Trophoblast cell (in vitro differentiated cells and primary cell): ENCODE measurements around the gene RPL32.

Experiments
- DNase-seq, 2 donors: peaks; one replicate each; pipeline ENCODE4 v3.0.0-alpha.2; 2016
- H2AFZ ChIP-seq: 2 replicates; pipeline ENCODE4 v1.6.1; 2013; ENCODE audit warnings: low read length, moderate library complexity, mild to moderate bottlenecking; ENCODE audit not compliant: insufficient read depth, poor library complexity
- H2AK5ac ChIP-seq: 2 replicates; pipeline ENCODE4 v1.6.1; 2013; ENCODE audit warnings: mild to moderate bottlenecking, low read length
- H2BK120ac ChIP-seq: 2 replicates; pipeline ENCODE4 v1.6.1; 2013; ENCODE audit warnings: low read length, mild to moderate bottlenecking, moderate library complexity; ENCODE audit not compliant: insufficient read depth, poor library complexity
- H2BK12ac ChIP-seq: 2 replicates; pipeline ENCODE4 v1.6.1; 2013; ENCODE audit warnings: mild to moderate bottlenecking, low read length, moderate library complexity
- H2BK5ac ChIP-seq: 2 replicates; pipeline ENCODE4 v1.6.1; 2013; ENCODE audit warnings: low read length, low read depth, moderate library complexity, mild to moderate bottlenecking; ENCODE audit not compliant: poor library complexity
- H3K14ac ChIP-seq: 2 replicates; pipeline ENCODE4 v1.6.1; 2013; ENCODE audit warnings: mild to moderate bottlenecking, low read length
- H3K18ac ChIP-seq: 2 replicates; pipeline ENCODE4 v1.6.1; 2013; ENCODE audit warnings: mild to moderate bottlenecking, low read length
- H3K23ac ChIP-seq: 2 replicates; pipeline ENCODE4 v1.6.1; 2013; ENCODE audit warnings: low read length
- H3K27ac ChIP-seq: 2 replicates; pipeline ENCODE4 v1.5.1; 2013; ENCODE audit warnings: low read depth, mild to moderate bottlenecking, inconsistent platforms, low read length, moderate library complexity
- H3K27me3 ChIP-seq: 2 replicates; pipeline ENCODE4 v1.6.1; 2013; ENCODE audit warnings: inconsistent platforms, mild to moderate bottlenecking, low read length, moderate library complexity; ENCODE audit not compliant: insufficient read depth
- H3K36me3 ChIP-seq, 2 experiments: 1 replicate in 1 of 2; 2 replicates in 1 of 2; pipeline ENCODE4 v1.6.1; 2013; ENCODE audit warnings: low read length in 2 of 2, mild to moderate bottlenecking in 2 of 2, moderate library complexity in 1 of 2; ENCODE audit not compliant: insufficient read depth in 2 of 2, control insufficient read depth in 1 of 2
- H3K4ac ChIP-seq: 2 replicates; pipeline ENCODE4 v1.6.1; 2013; ENCODE audit warnings: low read depth, mild to moderate bottlenecking, low read length, moderate library complexity
- H3K4me1 ChIP-seq, 2 experiments: 1 replicate in 1 of 2; 2 replicates in 1 of 2; pipeline ENCODE4 v1.6.1; 2013; ENCODE audit warnings: low read length in 2 of 2, mild to moderate bottlenecking in 2 of 2, moderate library complexity in 1 of 2; ENCODE audit not compliant: insufficient read depth in 2 of 2, control insufficient read depth in 1 of 2
- H3K4me2 ChIP-seq: 2 replicates; pipeline ENCODE4 v1.6.1; 2013; ENCODE audit warnings: inconsistent platforms, mild to moderate bottlenecking, low read length, moderate library complexity
- H3K4me3 ChIP-seq: 2 replicates; pipeline ENCODE4 v1.5.1; 2013; ENCODE audit warnings: mild to moderate bottlenecking, low read depth, low read length, inconsistent platforms
- H3K79me1 ChIP-seq: one replicate; pipeline ENCODE4 v1.6.1; 2013; ENCODE audit warnings: low read length
- H3K79me2 ChIP-seq: 2 replicates; pipeline ENCODE4 v1.6.1; 2013; ENCODE audit warnings: low read length, mild to moderate bottlenecking; ENCODE audit not compliant: control insufficient read depth, insufficient read depth, poor library complexity
- H3K9ac ChIP-seq: 2 replicates; pipeline ENCODE4 v1.6.1; 2013; ENCODE audit warnings: mild to moderate bottlenecking, low read length
- H3K9me3 ChIP-seq: 2 replicates; pipeline ENCODE4 v1.6.1; 2013; ENCODE audit warnings: low read depth, mild to moderate bottlenecking, control low read depth, inconsistent platforms, low read length; ENCODE audit not compliant: insufficient read depth
- H4K12ac ChIP-seq: 2 replicates; pipeline ENCODE4 v1.6.1; 2013; ENCODE audit warnings: low read depth, mild to moderate bottlenecking, low read length, moderate library complexity
- H4K8ac ChIP-seq: 2 replicates; pipeline ENCODE4 v1.6.1; 2013; ENCODE audit warnings: low read depth, mild to moderate bottlenecking, low read length, moderate library complexity
- H4K91ac ChIP-seq: one replicate; pipeline ENCODE4 v1.6.1; 2013; ENCODE audit warnings: low read depth, mild to moderate bottlenecking, low read length, moderate library complexity
- WGBS: extraction: QIAGEN DNeasy Blood & Tissue Kit; methylation state at CpG from one replicate; pipeline ENCODE4 v1.1.7; 2013; ENCODE audit warnings: missing lambda C conversion rate; ENCODE audit not compliant: insufficient read length, insufficient coverage; ENCODE audit errors: extremely low coverage; 5-methylcytosine and 5-hydroxymethylcytosine counted together

The RPL32 gene

DNA sequence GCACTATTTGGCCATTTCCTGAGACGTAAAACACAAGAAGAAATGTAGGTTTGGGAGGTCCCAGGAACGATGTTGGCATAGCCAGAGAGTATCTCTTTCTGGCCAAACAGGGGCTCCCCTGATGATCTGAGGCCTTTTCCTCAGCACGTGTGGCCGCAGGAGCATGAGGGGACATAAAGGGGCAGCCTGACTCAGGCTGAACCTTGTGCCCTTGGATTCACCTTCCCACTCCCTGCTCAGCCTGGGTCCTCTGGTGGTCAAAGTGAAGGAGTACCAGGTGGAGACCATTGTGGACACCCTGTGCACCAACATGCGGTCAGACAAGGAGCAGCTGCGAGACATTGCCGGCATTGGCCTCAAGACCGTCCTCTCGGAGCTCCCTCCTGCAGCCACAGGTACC lies 34.3 kb downstream of the RPL32 start:
- Histone ChIP-seq H2BK120ac (no peak overlapping the region), H3K14ac (no peak overlapping the region), H2AFZ (no peak overlapping the region), H3K79me2 (peaks cover 3% of the 10 kb centered on the region), H3K18ac (no peak overlapping the region), H3K9me3 (no peaks in the 10 kb centered on the region), H3K4ac (no peak overlapping the region), H3K4me3 (no peak overlapping the region), H3K27me3 (no peaks in the 10 kb centered on the region), H3K27ac (no peak overlapping the region), H3K9ac (no peak overlapping the region), H3K4me2 (no peak overlapping the region), H4K12ac (no peak overlapping the region), H3K79me1 (peaks cover 3% of the 10 kb centered on the region), H3K36me3 (no peaks in the 10 kb centered on the region), H4K8ac (no peak overlapping the region), H2BK5ac (no peak overlapping the region), H2BK12ac (no peak overlapping the region), H2AK5ac (no peak overlapping the region), H4K91ac (no peak overlapping the region), H3K23ac (no peak overlapping the region), H3K4me1 (peaks cover 0 to 4% of the 10 kb centered on the region in 2 experiments)
- no CpG with 5 or more reads among the region's 9 CpGs for WGBS
- DNase-seq: no peak

DNA sequence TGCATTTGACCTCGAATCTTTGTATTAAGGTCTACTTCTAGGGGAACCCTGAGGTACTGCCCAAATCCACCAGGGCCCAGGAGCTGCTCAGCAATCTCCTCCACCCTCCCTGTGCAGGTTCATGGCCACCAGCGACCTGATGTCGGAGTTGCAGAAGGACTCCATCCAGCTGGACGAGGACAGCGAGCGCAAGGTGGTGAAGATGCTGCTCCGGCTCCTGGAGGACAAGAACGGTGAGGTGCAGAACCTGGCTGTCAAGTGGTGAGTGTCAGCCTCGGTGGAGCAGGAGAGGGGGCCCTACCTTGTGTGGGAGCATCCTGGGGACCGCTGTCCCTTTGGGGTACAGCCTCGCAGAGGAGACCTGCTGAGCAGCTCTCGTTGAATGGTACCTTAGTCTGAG lies 38.0 kb downstream of the RPL32 start:
- WGBS: no CpG with 5 or more reads among the region's 12 CpGs

DNA sequence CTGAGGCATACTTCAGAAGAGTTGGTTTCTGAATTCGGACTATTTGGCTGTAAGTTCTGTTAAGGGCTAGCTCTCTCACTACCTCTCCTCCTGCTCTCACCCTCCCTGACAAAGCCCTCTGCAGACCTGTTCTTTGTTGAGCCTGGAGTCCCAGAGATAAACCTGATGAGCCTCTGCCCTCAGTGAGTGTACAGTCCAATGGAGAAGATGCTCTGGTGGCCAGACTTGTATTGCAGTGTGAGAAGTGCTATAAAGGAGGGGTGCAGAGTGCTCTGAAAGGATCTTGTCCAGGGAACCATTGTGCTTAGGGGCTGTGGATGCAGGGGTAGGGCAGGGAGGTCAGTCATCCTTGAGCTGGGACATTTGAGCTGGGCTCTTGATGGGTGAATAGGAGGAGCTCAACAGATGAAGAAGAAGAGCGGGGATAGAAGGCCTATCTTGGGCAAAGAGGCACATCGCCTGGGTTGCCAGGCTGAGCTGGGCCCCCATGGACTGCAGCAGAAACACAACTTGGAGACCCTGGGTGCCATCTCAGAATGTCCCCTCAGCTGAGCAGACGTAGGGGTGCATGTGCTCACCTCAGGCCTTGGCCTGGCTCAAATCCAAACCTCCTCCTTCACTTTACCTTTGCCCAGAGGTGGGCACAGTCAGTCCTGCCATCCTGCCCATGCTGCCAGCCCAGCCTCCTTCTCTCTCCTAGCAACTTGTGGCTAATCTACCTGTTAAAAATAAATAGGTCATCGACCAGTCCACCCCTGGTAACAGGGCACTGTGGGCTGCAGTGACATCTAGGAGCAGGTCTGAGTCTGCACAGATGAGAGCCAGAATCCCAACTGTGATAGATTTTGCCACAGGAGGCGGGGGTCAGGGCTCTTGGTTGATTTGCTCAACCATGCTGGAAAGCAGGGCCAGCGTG lies 41.6 kb downstream of the RPL32 start:
- Histone ChIP-seq H3K36me3 (no peaks in the 10 kb centered on the region), H3K4me3 (no peak overlapping the region), H3K79me2 (no peaks in the 10 kb centered on the region), H4K91ac (no peak overlapping the region), H2BK12ac (no peak overlapping the region), H3K4me1 (peaks cover 3 to 8% of the 10 kb centered on the region in 2 experiments), H4K8ac (no peak overlapping the region), H3K9me3 (no peaks in the 10 kb centered on the region), H3K27ac (no peak overlapping the region), H3K4ac (no peak overlapping the region), H3K23ac (no peak overlapping the region), H3K4me2 (no peak overlapping the region), H3K27me3 (peaks cover 9% of the 10 kb centered on the region), H3K14ac (no peak overlapping the region), H2AFZ (no peak overlapping the region), H3K9ac (no peak overlapping the region), H3K79me1 (no peaks in the 10 kb centered on the region), H2AK5ac (no peak overlapping the region), H3K18ac (no peak overlapping the region), H4K12ac (no peak overlapping the region), H2BK120ac (no peak overlapping the region), H2BK5ac (no peak overlapping the region)
- WGBS: no CpG with 5 or more reads among the region's 7 CpGs
- DNase-seq: no peak

More for the DNA sequence above, 38.0 kb downstream of the RPL32 start:
- H3K4ac ChIP-seq: no peak overlapping the region
- H3K4me2 ChIP-seq: no peak overlapping the region
- no peak overlapping the region for H4K12ac ChIP-seq
- no peak overlapping the region for H3K18ac ChIP-seq
- H3K4me1 ChIP-seq: no peaks in the 10 kb centered on the region
- H3K27ac ChIP-seq: no peak overlapping the region
- H4K8ac ChIP-seq: no peak overlapping the region
- H2BK12ac ChIP-seq: no peak overlapping the region
- no peaks in the 10 kb centered on the region for H3K27me3 ChIP-seq
- no peak for DNase-seq
- H3K23ac ChIP-seq: no peak overlapping the region
- no peak overlapping the region for H3K14ac ChIP-seq
- no peaks in the 10 kb centered on the region for H3K36me3 ChIP-seq
- H4K91ac ChIP-seq: no peak overlapping the region
- no peaks in the 10 kb centered on the region for H3K79me1 ChIP-seq
- no peaks in the 10 kb centered on the region for H3K9me3 ChIP-seq
- no peak overlapping the region for H2AK5ac ChIP-seq
- H2BK5ac ChIP-seq: no peak overlapping the region
- H3K9ac ChIP-seq: no peak overlapping the region
- no peak overlapping the region for H3K4me3 ChIP-seq
- H2BK120ac ChIP-seq: no peak overlapping the region
- no peaks in the 10 kb centered on the region for H3K79me2 ChIP-seq
- no peak overlapping the region for H2AFZ ChIP-seq

DNA sequence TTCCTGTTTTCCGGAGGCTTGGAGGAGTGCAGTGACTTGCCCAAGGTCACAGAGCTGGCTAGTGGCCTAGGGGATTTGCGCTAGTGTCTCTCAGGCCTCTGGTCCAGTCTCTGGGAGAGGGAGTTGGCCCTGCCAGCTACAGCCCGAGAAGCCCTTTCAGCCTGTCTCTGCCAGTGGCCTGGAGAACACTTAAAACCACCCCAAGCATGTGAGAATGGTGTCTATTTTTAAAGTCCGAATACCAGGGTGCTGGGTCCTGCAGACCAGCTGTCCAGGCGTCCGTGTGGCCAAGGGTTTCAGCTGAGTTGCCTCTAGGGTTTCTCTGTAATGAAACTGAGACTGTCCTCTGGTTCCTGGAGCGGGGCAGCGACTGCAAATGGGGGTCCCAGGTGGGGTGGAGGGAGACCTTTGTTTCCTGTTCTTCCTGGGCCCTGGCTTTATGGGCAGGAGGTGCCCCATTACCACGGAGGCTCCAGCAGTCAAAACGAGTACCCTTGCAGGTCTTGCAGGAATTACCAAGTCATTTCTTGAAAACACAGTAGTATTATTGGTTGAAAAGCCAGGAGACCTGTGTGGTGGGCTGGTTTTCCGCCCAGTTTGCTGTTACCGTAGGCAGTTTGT lies 42.7 kb downstream of the RPL32 start:
- no peaks in the 10 kb centered on the region for H3K79me2 ChIP-seq
- no peak overlapping the region for H3K14ac ChIP-seq
- no peak overlapping the region for H3K4ac ChIP-seq
- no peak overlapping the region for H4K91ac ChIP-seq
- no peak overlapping the region for H2BK120ac ChIP-seq
- H3K4me3 ChIP-seq: no peak overlapping the region
- H4K12ac ChIP-seq: no peak overlapping the region
- no peak overlapping the region for H3K4me2 ChIP-seq
- WGBS: no CpG with 5 or more reads among the region's 12 CpGs
- H3K27ac ChIP-seq: no peak overlapping the region
- no peak for DNase-seq
- H2BK12ac ChIP-seq: no peak overlapping the region
- no peak overlapping the region for H4K8ac ChIP-seq
- no peak overlapping the region for H2AFZ ChIP-seq
- peaks cover 3 to 8% of the 10 kb centered on the region in 2 experiments for H3K4me1 ChIP-seq
- H3K9ac ChIP-seq: no peak overlapping the region
- H2BK5ac ChIP-seq: no peak overlapping the region
- no peaks in the 10 kb centered on the region for H3K9me3 ChIP-seq
- no peaks in the 10 kb centered on the region for H3K79me1 ChIP-seq
- no peaks in the 10 kb centered on the region for H3K36me3 ChIP-seq
- H2AK5ac ChIP-seq: no peak overlapping the region
- H3K18ac ChIP-seq: no peak overlapping the region
- peak overlapping the region; percentile 23 for H3K23ac ChIP-seq
- H3K27me3 ChIP-seq: peaks cover 9% of the 10 kb centered on the region
